ENCODE data around the gene SLC50A1. TPM values are rescaled to one million over a fixed set of nuclear protein-coding genes. Genes with fewer than 3 reads are reported as not detected.
A peak's percentile ranks its signal among the peaks of the same experiment; 100 is the strongest.

The SLC50A1 gene
- total RNA-seq, 2 donors from 2014 or later = 3.7 to 10.0 TPM

- Histone ChIP-seq H3K4me3 (peak overlapping the region; percentile 79 to 82), H3K9me3 (no peaks in the 10 kb centered on the region), H3K27me3 (no peaks in the 10 kb centered on the region), H3K36me3 (peaks cover 29% of the 10 kb centered on the region), H3K4me1 (peaks cover 0 to 83% of the 10 kb centered on the region in 2 donors), H3K27ac (peak overlapping the region; percentile 91 to 94)
- TF ChIP-seq CTCF (IDR thresholded peaks at IDR 0.05) = no peak
- DNase-seq (ENCODE audit: low spot score) = no peak
Measured at GRCh38 chr1:155128755-155129473, 6.7 kb upstream of the SLC50A1 start.

GRCh38 chr1:155130272-155131006 lies 5.2 kb upstream of the SLC50A1 start:
- no peaks in the 10 kb centered on the region for H3K27me3 ChIP-seq
- H3K36me3 ChIP-seq = peaks cover 39% of the 10 kb centered on the region
- H3K4me3 ChIP-seq = peak overlapping the region; percentile 79 to 82
- no peak for DNase-seq (ENCODE audit: low spot score)
- H3K4me1 ChIP-seq = peaks cover 0 to 91% of the 10 kb centered on the region in 2 donors
- no peak for TF ChIP-seq CTCF (IDR thresholded peaks at IDR 0.05)
- H3K27ac ChIP-seq = peak overlapping the region; percentile 91 to 94
- H3K9me3 ChIP-seq = no peaks in the 10 kb centered on the region

GRCh38 chr1:155131285-155131684 lies 4.4 kb upstream of the SLC50A1 start:
- no peak for DNase-seq (ENCODE audit: low spot score)
- Histone ChIP-seq H3K27ac (peak overlapping the region; percentile 91 to 94), H3K4me1 (peaks cover 0 to 83% of the 10 kb centered on the region in 2 donors), H3K36me3 (peaks cover 39% of the 10 kb centered on the region), H3K4me3 (peak overlapping the region in 1 of 2 donors; percentile 79), H3K9me3 (no peaks in the 10 kb centered on the region), H3K27me3 (no peaks in the 10 kb centered on the region)
- TF ChIP-seq CTCF (IDR thresholded peaks at IDR 0.05) = no peak

- H3K4me1 ChIP-seq = peaks cover 0 to 83% of the 10 kb centered on the region in 2 donors
- TF ChIP-seq CTCF (IDR thresholded peaks at IDR 0.05) = no peak
- H3K9me3 ChIP-seq = no peaks in the 10 kb centered on the region
- peaks cover 39% of the 10 kb centered on the region for H3K36me3 ChIP-seq
- H3K27ac ChIP-seq = peak overlapping the region; percentile 91 to 94
- H3K4me3 ChIP-seq = no peak overlapping the region
- no peaks in the 10 kb centered on the region for H3K27me3 ChIP-seq
- no peak for DNase-seq (ENCODE audit: low spot score)
Measured at GRCh38 chr1:155131856-155132255, 3.8 kb upstream of the SLC50A1 start.

- DNase-seq (ENCODE audit: low spot score) = no peak
- TF ChIP-seq CTCF (IDR thresholded peaks at IDR 0.05) = no peak
- H3K27ac ChIP-seq = peak overlapping the region; percentile 97 to 99
- H3K9me3 ChIP-seq = no peaks in the 10 kb centered on the region
- H3K4me1 ChIP-seq = peaks cover 0 to 84% of the 10 kb centered on the region in 2 donors
- H3K27me3 ChIP-seq = no peaks in the 10 kb centered on the region
- H3K36me3 ChIP-seq = peaks cover 39% of the 10 kb centered on the region
- H3K4me3 ChIP-seq = no peak overlapping the region
Measured at GRCh38 chr1:155133799-155134281, 1.8 kb upstream of the SLC50A1 start.

Data from right atrium auricular region (tissue), 2 donors.